ENCODE results near the gene PIGS. TPM values are rescaled to one million over a fixed set of nuclear protein-coding genes. Genes with fewer than 3 reads are reported as not detected.

The PIGS gene
- polyA plus RNA-seq, 1 of the 3 experiments (the other 2 are of a cell fraction) = 78.5 TPM

- peaks cover 17% of the 10 kb centered on the region for H3K79me2 ChIP-seq (ENCODE audit: insufficient read depth)
- no peak overlapping the region for H3K4me3 ChIP-seq (ENCODE audit: low read depth in 2 of 2, low read length in 1 of 2)
- no peaks in the 10 kb centered on the region for H3K9me2 ChIP-seq
- no peak overlapping the region for H3K4me2 ChIP-seq
- H3K9ac ChIP-seq = no peak overlapping the region
- no peaks in the 10 kb centered on the region for H3K27me3 ChIP-seq (ENCODE audit: insufficient read depth)
- no peaks in the 10 kb centered on the region for H3K9me3 ChIP-seq
- no peak for DNase-seq
- H3K36me3 ChIP-seq (replicated peaks in 1 of 2; ENCODE audit: control insufficient read depth in 1 of 2, insufficient read depth in 2 of 2, low read length in 1 of 2) = peaks cover 9 to 19% of the 10 kb centered on the region in 2 experiments
- H3K27ac ChIP-seq (ENCODE audit: low read depth in 2 of 2, low read length in 1 of 2) = no peak overlapping the region; a peak in 1 of 4 replicates
- peaks cover 4 to 38% of the 10 kb centered on the region in 2 experiments; a peak in 3 of 4 replicates for H3K4me1 ChIP-seq (ENCODE audit: control insufficient read depth in 1 of 2, insufficient read depth in 2 of 2, low read depth in 1 of 2, low read length in 1 of 2)
- no peaks in the 10 kb centered on the region for H4K20me1 ChIP-seq (ENCODE audit: insufficient read depth)
- peaks cover 13% of the 10 kb centered on the region for H3F3A ChIP-seq (replicated peaks; ENCODE audit: insufficient read depth)
- ChIA-PET POLR2A (interaction anchor here (1.6 kb wide), 1 partner anchor 169 kb away, joined by 3 read pairs; no protein-coding TSS in a partner anchor), CTCF (interaction anchor here (0.7 to 3.1 kb wide), 6 partner anchors 15 to 79 kb away, joined by 3 to 13 read pairs (median 3); no protein-coding TSS in a partner anchor)
- TF ChIP-seq TAF1 (IDR thresholded peaks at IDR 0.05; ENCODE audit: borderline replicate concordance, low read depth, low read length) (no peak), TEAD4 (IDR thresholded peaks at IDR 0.05; ENCODE audit: borderline replicate concordance, insufficient read depth) (no peak), IRF3 (IDR thresholded peaks at IDR 0.05; ENCODE audit: low read depth, low read length) (no peak), ELF1 (IDR thresholded peaks at IDR 0.05) (no peak), SIN3A (IDR thresholded peaks at IDR 0.05; ENCODE audit: borderline replicate concordance, low read depth, low read length) (no peak), MAX (IDR thresholded peaks at IDR 0.05; ENCODE audit: low read depth) (no peak), NFIC (IDR thresholded peaks at IDR 0.05; ENCODE audit: borderline replicate concordance) (no peak), EZH2phosphoT487 (IDR thresholded peaks at IDR 0.05; ENCODE audit: borderline replicate concordance, low read depth) (no peak), EP300 (IDR thresholded peaks at IDR 0.05; ENCODE audit: borderline replicate concordance in 1 of 2, low read depth in 1 of 2, low read length in 1 of 2) (no peak), POLR2AphosphoS5 (IDR thresholded peaks at IDR 0.05; ENCODE audit: low read depth, low read length) (no peak), ZBTB33 (IDR thresholded peaks at IDR 0.05; ENCODE audit: borderline replicate concordance, low read depth) (no peak), RXRA (IDR thresholded peaks at IDR 0.05; ENCODE audit: borderline replicate concordance, low read depth) (no peak), RCOR1 (IDR thresholded peaks at IDR 0.05; ENCODE audit: low read length) (no peak)
- no peak overlapping the region for H2AFZ ChIP-seq (ENCODE audit: low read depth)
- 97% methylated on average over 3 of the region's 6 CpGs for WGBS (ENCODE audit: low lambda C conversion rate)
These were observed 2.7 kb upstream of the PIGS start for GRCh38 chr17:28573966-28574480.

GRCh38 chr17:28573521-28573920, 2.2 kb upstream of the PIGS start:
- H3K27me3 ChIP-seq (ENCODE audit: insufficient read depth) = no peaks in the 10 kb centered on the region
- peaks cover 20% of the 10 kb centered on the region for H3K79me2 ChIP-seq (ENCODE audit: insufficient read depth)
- H2AFZ ChIP-seq (ENCODE audit: low read depth) = no peak overlapping the region
- ChIA-PET POLR2A (no interaction called here), CTCF (interaction anchor here (0.6 to 3.1 kb wide), 4 partner anchors 23 to 40 kb away, joined by 3 to 13 read pairs (median 4); no protein-coding TSS in a partner anchor)
- H3K27ac ChIP-seq (ENCODE audit: low read depth in 2 of 2, low read length in 1 of 2) = no peak overlapping the region
- no peaks in the 10 kb centered on the region for H3K9me2 ChIP-seq
- WGBS (ENCODE audit: low lambda C conversion rate) = 94% methylated on average over 8 of the region's 9 CpGs
- H3K4me3 ChIP-seq (ENCODE audit: low read depth in 2 of 2, low read length in 1 of 2) = no peak overlapping the region
- peaks cover 13% of the 10 kb centered on the region for H3F3A ChIP-seq (replicated peaks; ENCODE audit: insufficient read depth)
- H3K9me3 ChIP-seq = no peaks in the 10 kb centered on the region
- H3K4me2 ChIP-seq = no peak overlapping the region
- peaks cover 4 to 38% of the 10 kb centered on the region in 2 experiments; a peak in 3 of 4 replicates for H3K4me1 ChIP-seq (ENCODE audit: control insufficient read depth in 1 of 2, insufficient read depth in 2 of 2, low read depth in 1 of 2, low read length in 1 of 2)
- no peak overlapping the region for H3K9ac ChIP-seq
- H4K20me1 ChIP-seq (ENCODE audit: insufficient read depth) = no peaks in the 10 kb centered on the region
- H3K36me3 ChIP-seq (replicated peaks in 1 of 2; ENCODE audit: control insufficient read depth in 1 of 2, insufficient read depth in 2 of 2, low read length in 1 of 2) = peaks cover 7 to 14% of the 10 kb centered on the region in 2 experiments
- no peak for DNase-seq
- TF ChIP-seq JUND (IDR thresholded peaks at IDR 0.05) (no peak), NFIC (IDR thresholded peaks at IDR 0.05; ENCODE audit: borderline replicate concordance) (no peak), USF2 (IDR thresholded peaks at IDR 0.05; ENCODE audit: borderline replicate concordance, low read depth, low read length) (no peak), IRF3 (IDR thresholded peaks at IDR 0.05; ENCODE audit: low read depth, low read length) (no peak), CTCF (IDR thresholded peaks at IDR 0.05) (no peak), EP300 (IDR thresholded peaks at IDR 0.05; ENCODE audit: borderline replicate concordance in 1 of 2, low read depth in 1 of 2, low read length in 1 of 2) (no peak), MEF2A (IDR thresholded peaks at IDR 0.05; ENCODE audit: borderline replicate concordance, low read depth) (no peak), TAF1 (IDR thresholded peaks at IDR 0.05; ENCODE audit: borderline replicate concordance, low read depth, low read length) (no peak), FOXJ3 (CRISPR knock-in tag; IDR thresholded peaks at IDR 0.05) (no peak), YY1 (IDR thresholded peaks at IDR 0.05; ENCODE audit: low read depth) (no peak)

All from SK-N-SH (cell line).